Right renal cortex interstitium (tissue), 3 donors: ENCODE data around the gene ZBTB38. TPM values are rescaled to one million over a fixed set of nuclear protein-coding genes. Genes with fewer than 3 reads are reported as not detected.

Source experiments
- polyA plus RNA-seq, 3 donors: library from polyadenylated mRNA; unstranded; fragments of 120-200 nt; gene quantifications; one replicate each; pipeline ENCODE4 v1.2.1, GENCODE V29; 2013; ENCODE audit not compliant: insufficient read length in 3 of 3

ZBTB38 gene
- polyA plus RNA-seq, 3 donors = 52.1 to 67.8 (median 57.5) TPM

Other genes with a start within 250 kb of the ZBTB38 start
- 10 to 100 TPM; 32.7 to 42.0 (median 41.8) TPM for gene PXYLP1, start 136.7 kb upstream of the ZBTB38 start, polyA plus RNA-seq
- 10 to 100 TPM; 18.6 to 20.6 (median 20.4) TPM for gene RASA2, start 118.5 kb downstream of the ZBTB38 start, polyA plus RNA-seq